Cortex of kidney (tissue), 1 donor: ENCODE results near the gene BMERB1.

Experiments used
- DNase-seq: peaks from one replicate; lab custom pipeline; 2025; lab: John Stamatoyannopoulos, UW

Gene BMERB1

DNA sequence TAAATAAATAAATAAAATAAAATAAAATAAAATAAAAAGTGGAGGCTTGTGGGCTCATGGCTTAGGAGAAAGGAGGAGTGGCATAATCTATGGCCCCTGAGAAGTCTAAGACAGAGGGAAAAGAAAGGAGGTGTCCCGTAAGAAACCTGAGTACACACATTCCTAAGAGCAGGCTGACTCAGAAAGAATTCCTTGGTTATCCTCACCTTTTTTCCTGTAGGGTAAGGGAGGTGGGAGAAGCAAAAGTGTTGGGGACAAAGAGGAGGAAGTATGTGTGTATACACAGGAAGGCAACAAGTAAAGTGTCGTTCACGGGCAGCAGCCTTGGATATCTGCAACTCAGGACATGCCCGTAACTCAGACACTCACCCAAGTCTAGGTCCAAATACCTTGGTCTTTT lies 179.3 kb downstream of the BMERB1 start:
- DNase-seq, result no peak

DNA sequence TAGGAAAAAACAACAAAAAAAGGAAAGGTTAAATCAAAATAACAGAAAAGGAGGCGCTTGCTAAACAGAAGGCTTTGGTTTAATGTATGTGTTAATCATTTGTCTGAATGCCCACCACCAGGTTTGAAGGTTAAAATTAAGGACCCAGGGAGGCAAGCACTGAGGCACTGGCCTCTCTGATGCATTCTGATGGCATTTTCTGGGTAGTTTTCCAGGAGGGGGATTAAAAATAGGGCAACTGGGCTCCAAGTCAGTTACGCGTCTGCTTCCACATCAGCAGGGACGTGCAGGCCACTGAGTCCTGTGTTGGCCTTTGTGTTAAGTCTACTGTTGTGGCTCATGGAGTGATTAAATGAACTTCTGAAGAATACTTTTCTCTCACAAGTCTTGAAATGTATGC lies 181.6 kb downstream of the BMERB1 start:
- DNase-seq, result no peak

DNA sequence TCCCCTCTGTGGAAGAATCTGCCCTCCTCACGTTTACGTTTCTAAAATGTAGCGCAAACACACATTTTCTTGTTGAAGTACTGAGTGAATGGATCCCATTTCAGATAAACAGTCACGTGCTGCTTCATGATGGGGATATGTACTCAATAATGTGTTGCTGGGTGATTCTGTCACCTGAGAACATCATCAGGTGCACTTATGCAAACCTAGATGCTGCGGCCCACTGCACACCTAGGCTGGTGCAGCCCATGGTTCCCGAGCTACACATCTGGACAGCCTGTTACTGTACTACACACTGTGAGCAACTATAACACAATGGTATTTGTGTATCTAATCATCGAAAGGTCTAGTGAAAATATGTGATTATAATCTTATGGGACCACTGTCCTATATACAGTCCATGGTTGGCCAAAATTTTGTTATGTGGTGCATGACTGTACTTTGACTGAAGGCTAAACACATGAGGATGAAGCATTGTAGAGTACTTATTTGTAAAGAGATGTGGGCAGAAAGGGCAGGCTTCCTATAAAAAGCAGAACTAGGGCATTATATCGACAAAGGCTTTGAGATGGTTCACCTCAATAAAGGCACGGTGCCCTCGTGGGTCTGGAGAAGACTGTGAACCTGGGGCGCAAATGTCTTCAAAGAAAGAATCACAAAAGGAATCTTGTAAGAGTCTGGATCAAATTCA lies 182.2 kb downstream of the BMERB1 start:
- no peak for DNase-seq

DNA sequence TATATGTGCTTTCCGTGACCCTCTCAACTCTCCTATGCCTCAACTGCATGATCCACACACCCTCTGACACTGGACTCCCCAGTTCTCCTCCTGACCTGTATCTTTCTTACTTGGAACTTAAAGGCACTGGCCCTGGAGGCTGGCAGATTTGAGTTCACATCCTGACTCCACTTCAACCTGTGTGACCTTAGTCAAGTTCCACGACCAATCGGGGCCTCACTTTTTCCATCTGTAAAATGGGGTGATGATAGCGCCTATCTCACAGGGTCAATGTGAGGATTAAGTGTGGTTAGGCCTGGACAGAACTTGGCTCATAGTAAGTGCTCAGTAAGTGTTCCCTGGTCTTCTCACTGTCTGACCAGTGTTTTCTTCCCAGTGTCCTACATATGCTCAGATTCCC lies 183.5 kb downstream of the BMERB1 start:
- no peak for DNase-seq

DNA sequence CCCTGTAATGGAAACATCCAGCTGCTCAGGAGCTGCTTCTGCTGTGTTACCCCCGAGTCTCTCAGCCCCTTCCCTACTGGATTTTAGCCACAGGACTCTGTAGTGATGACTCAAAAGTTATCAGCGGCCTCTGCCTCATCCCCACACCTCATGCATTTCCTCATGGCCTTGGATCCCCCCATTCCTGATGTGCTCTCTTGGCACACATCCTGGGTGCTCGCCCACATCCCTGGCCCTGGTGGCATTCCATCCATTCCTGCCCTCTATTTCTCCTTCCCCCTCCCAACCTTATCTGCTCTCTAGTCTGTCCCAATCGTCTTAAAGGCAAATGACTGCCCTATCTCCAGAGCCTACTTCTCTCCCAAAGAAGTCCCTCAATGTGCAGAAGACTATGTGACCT lies 184.0 kb downstream of the BMERB1 start:
- DNase-seq, result no peak

DNA sequence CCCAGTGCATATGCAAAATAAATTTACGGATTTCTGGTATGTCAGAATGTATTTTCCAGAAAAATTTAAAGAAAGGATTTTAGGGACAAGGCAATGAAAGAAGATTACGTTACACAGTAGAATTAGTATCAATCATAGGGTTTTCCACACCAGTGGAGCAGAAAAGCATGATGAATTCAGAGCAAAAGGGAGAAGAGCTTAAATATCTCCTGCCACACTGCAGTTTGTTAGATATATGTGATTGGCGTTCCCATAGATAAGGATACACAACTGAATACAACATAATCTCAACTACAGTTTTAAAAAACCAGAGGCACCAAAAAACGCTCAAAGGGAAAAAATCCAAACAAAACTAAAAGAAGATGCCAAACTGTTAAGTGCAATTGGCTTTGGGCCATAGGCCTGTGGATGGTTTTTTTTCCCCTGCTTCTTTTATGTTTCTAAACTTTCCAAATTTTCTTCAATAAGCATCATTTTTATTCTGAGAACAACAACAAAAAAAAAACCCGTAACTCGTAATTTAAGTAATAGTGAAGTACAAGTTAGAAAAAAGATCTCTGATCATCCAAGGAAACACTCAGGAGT lies 186.3 kb downstream of the BMERB1 start:
- DNase-seq, result no peak

DNA sequence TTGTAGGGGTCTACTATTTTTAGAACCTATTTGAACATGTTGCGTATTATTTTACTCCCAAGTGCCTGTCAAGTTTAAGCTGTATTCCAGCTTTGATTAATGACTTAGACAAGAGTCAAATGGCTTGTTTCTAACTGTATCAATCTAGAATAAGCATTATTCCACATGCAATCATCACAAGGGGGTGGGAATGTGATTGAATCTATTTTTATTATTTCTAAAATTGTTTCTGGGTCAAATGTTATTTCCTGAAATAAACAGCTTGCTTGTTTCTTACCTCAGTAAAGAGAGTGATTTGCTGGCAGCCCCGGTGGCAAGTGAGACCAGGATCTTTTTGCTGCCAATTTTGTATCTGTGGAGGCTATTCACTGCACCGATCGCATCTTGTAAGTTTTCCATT lies 187.1 kb downstream of the BMERB1 start:
- no peak for DNase-seq

DNA sequence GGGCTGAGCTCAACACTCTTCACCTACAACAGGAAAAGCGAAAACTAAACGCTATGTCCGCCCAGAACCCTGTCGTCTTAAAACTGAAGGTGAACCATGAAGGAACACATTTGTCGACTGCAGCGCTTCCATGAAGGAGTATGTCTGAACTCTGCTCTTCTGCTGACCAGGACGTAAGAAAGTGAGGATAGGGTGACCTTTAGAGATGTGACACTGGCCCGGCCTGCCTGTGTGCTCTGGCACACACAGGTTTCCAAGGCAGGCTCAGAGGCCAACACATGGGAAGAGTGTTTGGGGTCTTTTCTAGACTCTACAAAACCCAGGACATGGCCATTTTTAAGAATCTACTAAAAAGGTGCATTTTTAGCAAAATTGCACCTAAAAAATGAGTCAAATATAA lies 187.5 kb downstream of the BMERB1 start:
- no peak for DNase-seq

DNA sequence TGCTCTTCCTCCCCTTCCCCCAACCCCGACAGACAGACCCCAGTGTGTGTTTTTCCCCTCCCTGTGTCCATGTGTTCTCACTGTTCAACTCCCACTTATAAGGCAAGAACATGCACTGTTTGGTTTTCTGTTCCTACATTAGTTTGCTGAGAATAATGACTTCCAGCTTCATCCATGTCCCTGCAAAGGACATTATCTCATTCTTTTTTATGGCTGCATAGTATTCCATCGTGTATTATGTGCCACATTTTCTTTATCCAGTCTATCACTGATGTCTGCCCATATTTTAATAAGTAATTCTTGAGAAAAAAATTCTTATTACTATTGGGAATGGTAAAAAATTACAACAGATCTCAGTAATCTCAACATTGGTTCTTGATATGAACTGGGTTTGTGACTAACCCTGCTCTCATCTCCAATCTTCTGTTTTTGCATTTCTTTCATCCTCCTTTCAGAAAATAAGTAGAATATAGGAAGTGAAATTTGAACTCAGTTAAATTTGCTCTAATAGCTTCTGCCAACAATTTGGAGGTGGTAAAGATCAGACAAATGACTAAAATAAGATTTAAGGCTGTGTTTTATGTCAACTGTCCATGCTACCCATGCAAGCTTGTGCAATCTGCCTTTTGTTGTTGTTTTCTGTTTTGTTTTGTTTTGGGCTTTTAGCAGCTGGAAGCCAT lies 197.5 kb downstream of the BMERB1 start:
- DNase-seq, result no peak

DNA sequence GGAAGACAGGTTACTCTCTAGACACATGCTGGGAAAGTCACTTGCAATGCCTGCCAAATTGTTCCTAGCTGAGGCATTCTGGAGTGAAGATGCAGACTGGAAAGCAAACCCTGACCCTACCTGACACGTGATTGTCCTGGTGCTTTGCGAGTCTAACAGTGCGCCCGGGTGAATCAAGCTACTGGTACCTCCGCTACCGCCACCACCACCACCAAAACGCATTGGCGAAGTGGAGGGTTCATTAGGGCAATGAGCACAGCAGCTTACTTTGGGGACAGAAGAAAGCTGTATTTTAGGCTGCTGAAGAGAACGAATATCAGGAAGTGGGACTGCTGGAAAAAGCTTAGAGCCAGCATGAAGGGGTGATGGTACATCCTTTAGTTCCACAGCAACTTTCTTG lies 201.5 kb downstream of the BMERB1 start:
- no peak for DNase-seq

DNA sequence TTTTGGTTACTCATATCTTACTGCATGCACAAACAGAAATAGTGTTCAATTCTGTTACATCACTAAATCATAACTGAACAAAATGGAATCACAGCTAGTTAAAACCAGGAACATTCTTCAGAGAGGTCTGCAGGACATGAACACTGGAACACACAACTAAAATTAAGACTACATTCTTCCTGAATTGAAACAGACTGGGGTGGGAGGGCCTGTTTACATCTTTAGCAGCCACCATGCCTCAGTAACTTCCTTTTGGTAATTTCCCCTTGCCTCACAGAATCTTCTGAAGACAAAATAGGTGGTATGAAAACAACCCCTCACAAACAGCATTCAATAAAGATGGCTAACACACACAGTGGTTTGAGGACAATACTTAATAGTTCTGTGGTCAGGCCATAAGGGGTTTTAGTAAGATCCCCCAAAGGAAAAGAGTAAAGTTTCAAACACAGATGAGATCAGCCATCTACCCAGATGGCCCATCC lies 202.0 kb downstream of the BMERB1 start:
- DNase-seq, result no peak
